NCI-H69 (cell line): ENCODE data around the gene NNAT.

Experiments
- DNase-seq: peaks from one replicate; lab custom pipeline; 2025; lab: John Stamatoyannopoulos, UW

The NNAT gene

DNA sequence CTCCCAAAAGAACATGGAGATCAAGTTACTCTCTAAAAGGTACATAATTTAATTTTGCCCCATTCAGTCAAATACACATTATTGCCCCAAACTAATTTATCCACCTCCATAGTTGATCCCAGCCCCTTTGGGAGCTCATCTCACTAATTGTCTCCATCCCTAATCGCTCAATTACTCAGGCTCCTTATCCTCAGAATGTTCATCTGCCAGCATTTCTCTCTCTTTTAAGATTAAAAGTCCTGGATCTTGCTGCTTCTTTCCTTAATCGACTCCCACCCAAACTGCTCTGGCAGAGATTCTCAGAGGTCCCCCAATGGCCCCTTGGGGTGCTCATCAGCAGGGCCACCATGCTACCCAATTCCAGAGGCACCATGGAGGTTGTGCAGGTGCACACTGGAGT is 18.4 kb upstream of the NNAT start:
- peak; percentile 31 for DNase-seq

DNA sequence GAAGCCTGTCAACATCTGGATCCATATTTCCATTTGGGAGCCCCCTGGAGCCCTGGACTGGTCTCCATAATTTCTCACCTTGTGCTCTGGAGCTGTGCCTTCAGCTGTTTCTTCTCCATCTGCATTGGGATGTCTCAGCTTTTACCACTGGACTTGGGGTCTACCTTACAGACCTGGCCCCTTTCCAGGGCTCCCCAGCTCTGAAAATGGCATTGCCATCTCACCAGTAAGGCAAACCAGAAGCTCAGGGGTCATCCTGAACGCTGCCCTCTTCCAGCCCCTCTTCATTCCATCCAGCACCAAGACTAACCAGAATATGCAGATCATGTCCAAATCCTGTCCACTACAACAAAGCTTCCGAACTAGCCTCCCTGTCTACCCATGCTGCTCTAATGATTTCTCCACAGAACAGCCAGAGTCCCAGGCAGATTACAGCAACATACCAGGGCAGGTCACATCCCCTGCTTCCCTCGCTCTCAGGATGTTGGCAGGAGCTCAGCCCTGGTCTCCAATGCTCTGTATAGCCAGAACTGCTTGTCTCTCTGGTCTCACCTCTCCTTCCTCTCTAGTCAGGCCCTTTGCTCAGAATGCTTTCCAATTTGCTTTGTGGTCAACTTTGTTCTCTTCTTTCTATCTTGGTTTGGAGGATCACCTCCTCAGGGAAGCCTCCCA is 17.7 kb upstream of the NNAT start:
- DNase-seq = no peak

DNA sequence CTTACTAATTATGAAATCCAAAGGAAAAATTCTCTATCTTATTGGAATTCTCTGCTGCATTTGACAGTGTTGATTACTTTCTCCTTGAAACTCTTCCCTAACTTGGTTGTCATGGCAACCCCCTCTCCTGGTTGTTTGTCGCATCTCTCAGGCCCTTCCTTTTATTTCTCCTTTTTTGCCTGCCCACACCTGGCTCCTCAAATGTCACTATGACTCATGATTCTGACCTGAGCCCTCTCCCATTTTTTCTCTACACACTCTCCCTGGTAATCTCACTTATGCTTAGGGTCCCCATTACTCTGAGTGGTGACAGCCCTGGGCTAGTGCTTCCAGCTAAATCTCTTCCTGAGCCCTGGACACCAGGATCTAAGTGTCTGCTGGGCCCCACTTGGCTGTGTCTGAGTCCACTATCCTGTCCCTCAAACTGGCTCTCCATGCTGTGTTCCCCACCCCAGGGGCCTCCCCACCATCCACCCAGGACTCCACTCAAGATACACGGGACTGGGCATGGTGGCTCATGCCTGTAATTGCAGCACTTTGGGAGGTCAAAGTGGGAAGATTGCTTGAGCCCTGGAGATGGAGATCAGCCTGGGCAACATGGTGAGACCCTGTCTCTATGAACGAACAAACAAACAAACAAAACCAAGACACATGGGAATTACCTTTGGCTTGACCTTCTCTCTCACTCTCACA is 16.5 kb upstream of the NNAT start:
- DNase-seq = peak; percentile 49

DNA sequence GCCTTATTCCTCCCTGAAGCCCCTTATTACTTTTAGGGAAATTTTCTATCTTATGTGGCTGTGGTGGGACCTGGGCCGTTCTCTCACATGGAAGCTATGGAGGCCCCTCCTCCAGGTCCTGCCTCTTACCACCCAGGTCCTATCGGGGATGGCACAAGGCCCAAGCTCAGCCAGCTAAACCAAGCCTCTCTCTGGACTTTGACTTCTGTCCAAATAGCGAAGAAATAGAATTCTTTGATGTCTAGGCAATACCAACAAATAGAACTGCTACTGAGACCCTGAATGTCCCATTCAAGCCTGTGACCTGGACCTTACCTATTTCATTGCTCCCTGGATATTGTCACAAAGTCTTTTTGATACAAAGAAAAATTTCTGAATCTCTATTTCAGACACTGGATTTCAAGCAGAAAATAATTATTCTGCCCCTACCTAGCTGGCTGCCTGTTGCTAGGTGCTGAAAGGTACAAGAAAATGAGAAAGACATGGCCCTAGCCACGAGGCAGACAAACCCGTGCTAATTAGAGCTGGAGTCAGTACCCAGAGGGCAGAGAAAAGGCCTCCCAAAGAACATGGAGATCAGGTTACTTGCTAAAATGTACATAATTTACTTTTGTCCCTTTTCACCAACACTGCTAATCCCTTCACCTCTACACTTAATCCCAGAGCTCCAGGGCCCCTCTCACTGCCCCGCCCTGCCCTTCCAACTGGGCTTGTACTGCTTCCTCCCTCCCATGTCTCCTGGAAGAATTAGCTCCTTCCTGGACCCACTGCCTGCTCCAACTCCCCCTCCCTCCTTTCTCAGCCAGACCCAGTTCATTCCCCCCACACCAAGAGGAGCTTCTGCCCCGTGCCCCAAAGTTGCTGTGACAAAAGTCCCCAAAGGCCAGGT is 15.5 kb upstream of the NNAT start:
- DNase-seq = peak; percentile 59

DNA sequence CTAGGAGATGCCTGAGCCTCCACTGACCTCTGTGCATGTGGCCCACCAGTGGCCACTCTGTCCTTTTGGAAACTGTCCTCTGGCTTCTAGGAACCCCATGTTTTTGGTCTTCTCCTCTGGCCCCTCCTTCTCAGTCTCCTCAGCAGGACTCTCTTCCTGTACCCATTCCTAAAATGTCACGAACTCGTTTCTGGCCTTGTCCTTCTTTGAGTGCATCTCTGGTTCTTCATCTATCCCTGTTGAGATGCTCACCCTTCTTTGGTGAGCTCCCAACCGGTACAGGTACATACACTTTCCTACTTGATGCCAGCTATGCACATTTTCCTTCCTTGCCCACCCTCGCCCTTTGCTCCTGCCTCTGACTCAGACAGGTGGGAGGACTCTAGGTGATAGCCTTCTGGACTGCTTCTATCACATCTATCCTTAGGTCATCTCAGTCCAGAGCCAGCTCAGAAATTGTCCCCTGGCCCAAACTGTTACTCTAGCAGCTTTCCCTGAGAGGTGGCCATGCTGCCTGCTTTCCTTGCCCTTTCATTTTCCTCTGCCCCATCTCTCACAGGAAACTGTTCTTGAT is 14.8 kb upstream of the NNAT start:
- DNase-seq = no peak

DNA sequence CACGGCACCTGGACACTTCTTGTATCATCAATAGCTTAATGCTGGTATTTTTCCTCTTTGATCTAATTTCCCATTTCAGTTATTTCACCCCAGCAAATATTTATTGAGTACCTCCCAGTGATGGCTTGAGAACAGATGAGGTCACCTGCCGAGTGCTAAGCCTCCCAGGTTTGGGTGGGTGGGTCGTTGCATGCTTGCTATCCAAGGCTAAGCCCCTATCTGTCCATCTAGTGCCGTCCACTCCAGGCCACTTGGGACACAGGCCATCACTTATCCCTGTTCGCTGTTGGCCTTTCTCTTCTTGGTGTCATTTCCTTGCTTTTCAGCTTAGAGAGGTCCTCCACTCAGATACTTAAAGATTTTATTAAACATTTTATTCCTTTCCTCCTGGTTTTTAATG is 10.8 kb upstream of the NNAT start:
- no peak for DNase-seq

DNA sequence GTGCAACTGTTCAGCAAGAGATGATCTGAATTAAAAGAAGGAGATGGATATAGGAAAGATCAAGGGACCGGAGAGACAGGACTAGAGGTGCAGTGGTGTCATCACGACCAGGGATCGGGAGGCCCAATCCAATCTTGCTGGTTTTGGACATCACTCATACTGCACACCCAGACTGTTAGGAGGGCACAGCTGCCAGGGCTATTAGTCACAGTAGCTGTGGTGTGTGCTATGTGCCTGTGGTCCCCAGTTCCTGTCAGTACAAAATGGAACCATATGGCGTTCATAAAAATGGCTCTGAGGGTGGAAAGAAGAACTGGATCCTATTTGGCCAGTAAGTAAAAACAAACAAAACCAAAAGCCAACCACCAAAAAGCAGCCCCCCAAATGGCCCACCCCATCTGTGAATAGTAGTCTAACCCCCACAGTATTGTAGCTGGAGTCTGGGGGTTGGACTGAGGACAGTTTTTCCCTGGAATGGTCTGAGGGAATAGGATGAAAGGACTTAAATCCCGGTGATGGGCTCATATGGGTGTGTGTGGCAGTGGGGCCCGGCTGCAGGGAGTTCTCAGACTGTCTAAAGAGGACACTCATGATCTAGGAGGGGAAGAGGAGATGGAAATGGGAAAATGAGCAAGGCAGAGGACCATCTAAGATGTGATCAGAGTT is 9.3 kb upstream of the NNAT start:
- DNase-seq = no peak

DNA sequence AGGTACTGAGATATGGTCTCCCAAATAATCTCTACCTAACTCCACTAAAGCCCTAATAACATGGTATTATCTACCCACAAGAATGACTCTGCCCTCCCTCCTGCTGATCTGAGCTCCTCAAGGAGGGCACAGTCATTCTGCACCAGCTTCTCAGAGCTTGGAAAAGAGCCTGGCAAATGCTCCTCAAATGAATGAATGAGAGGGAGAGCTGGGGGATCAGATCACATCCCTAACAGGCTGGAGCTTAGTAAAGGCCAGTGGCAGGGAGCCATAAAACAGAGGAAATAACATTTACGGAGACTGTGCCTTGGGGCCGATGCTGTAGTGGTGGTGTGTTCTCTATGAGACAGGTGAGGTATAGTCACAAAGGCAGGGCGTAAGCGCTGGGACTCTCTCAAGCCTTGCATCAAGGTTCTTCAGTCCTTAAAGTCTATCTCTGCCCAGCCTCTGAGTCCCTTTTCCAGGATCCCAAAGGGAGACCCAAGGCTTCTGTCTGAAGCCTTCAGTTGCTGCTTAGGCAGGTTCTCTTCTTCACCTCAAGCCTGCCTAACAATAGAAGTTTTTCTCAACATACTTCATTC is 7.2 kb upstream of the NNAT start:
- no peak for DNase-seq

DNA sequence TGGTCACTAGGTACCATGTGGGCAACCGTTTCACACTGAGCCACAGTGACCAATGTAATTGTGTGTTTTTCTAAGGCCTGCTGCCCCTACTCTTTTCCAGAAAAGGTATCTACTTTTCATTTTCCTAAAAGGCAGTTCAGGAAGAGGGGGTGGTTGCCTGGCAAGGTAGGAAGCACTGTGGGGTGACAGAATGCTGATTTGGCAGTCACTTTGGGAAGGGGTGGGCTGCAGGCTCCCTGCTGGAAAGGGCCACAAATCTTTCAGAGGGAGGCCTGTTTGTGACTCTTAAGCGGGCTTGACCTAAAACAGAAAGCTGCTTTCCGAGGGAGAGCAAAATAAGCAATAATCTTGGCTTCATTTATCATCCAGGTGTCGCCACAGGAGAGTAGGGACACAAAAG is 5.2 kb upstream of the NNAT start:
- no peak for DNase-seq

DNA sequence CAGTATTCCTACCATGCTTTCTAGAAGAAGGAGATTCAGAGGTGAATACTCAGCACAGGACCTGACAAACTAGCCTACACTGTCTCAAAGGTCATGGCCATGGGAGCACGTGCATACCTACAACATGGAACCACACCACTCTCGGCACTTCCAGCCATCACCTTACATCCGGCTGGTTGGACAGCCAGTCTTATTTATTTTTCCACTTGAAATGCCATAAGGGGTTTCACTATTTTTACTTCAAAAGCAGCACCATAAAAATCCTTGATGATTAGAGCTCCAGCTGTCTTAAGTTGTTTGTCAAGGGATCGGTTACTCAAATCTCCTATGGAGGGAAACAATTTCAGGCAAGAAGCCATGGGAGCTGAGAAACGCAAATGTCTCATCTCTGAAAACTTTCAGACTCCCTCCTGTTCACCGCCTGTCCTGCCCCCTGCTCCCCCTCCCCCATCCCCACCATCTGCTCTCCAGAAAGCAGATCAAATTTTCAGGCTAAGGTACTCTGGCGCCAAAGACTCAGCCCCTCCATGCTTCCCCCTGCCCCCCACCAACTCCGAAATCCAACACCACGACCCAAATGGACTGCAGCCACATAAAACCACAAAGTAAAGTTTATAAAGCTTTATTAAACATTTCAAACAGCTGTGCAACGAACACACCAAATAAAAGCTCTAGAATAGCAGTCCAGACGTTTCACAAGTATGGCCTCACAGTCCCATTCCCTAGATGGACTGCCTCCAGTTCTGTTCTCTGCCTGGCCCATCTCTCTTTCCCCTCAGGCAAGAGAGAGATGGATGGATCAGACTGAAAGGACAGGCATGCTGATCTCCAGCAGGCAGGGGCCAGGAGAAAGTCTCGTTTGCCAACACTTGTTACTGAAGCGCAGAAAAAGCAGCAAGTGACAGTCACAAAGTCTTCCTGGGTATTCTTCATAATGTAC is 4.0 kb upstream of the NNAT start:
- DNase-seq = peak; percentile 86

DNA sequence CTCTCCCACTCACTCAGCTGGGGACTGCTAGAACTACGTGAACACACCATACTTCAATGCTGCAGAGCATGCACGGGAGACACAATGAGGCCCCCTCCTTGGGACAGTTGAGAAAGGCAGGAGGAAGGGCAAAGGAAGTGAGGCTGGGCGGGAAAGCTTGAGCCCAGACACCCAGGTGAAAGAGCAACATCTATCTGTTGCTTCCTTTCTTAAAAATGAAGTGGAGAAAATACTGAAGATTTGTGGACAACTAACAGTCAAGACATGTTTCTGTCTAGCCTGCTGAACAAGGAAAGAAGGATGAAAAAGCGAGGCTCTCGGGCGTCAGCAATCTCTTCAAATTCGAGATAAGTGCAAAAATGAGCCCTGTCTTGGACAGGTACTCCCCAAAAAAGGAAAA is 3.0 kb upstream of the NNAT start:
- no peak for DNase-seq

DNA sequence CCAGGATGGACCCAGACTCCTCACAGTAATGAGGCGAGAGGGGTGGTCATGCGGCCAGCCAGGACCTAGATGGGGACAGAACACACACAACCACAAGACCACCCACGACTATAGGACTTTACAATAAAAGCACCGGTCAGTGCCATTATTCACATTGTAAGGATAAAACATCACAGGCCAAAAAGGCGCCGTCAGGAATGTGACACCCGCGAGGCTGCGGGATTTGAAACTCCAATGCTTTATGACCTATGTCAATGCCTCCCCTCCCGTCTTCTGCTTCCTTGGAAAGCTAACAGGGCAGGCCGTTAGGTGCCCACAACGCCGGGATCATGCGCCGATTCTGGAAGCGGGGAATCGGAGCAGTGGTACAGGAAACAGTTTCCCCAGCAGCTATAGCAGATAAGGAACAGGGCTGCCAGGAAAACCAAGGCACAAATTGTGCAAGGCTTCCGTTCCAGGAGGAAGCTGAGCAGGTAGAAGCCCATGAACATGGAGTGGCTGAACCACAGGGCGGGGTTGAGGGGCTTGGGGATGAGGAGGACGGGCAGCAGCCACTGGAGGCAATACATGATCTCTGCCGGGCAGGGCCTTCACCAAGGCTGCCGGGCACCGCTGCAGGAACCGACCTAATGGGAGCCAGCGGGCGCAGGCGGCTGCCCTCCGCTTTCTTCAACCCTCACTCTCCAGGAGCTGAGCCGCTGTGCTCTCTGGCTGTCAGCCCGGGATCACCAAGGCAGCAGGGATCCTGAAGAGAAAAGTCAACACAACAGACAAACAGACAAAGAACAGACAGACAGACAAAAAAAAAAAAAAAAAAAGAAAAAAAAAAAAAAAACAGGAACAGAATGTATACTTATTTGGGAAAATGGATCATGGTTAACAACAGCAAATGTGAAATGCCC is 2.2 kb upstream of the NNAT start:
- peak; percentile 77 for DNase-seq

DNA sequence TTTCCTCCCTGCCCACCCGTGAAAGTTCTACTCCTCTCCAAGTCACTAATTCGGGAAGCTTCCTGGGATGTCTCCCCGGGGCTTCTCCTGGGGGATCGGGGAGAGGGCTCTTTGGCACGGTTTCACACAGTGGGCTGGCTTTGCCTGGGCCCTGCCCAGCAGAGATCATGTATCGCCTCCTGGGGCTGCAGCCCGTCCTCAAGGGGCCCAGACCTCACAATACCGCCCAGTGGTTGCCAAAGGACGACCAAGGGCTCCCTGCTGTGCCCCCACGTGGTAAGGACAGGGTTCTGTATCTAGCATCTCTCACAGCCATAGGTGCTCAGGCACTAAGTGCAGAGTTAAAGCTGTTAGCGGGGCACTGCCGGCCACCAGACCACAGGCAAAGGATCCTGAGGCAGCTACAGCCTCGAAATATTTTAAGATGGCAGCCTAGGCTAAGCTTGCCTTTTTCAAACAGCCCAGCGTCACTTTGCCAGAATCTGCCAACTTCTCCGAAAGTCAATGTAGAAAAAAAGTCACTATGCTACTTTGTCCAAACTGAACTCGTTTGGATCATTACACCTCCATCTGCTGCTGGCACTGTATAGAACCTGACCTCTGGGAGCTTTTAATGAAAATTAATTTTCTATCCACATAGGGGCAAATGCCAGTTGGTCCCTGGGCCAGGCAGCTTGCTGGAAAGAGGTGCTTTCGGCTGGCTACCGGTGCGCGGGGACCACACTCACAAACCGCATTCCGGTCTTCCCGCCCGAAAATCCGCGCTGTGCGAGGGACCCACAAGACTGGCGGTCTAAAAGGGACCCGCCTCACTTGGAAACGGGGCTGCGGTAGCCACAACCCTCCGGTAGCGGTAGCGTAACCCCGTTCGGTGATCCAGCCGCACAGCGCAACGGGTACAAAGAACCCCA is 1.3 kb upstream of the NNAT start:
- DNase-seq = peak; percentile 83

DNA sequence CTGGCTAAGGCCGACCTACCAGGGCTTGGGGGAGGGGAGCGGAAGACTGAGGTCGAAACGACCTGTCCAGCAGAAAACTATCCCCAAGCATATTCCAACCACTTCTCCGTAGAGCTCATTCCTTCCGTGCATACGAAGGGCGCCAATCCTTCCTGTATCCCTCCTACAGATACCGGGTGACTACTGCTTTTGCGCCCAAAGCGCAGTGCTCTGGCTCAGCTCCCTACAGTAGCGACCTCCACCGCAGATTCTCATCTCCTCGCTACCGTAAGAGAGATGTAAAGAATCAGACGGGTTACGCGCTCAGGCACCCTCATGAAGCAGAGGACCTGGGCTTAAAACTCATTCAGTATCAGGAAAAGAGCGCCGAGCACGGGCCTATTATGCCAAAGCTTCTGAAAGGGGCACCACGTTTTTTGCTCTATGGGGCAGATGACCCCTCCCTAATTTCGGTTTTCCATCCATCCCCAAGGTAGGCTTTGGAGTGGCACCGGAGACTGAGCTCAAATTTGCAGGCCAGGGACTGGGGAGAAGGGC is 563 bp upstream of the NNAT start:
- DNase-seq = no peak

DNA sequence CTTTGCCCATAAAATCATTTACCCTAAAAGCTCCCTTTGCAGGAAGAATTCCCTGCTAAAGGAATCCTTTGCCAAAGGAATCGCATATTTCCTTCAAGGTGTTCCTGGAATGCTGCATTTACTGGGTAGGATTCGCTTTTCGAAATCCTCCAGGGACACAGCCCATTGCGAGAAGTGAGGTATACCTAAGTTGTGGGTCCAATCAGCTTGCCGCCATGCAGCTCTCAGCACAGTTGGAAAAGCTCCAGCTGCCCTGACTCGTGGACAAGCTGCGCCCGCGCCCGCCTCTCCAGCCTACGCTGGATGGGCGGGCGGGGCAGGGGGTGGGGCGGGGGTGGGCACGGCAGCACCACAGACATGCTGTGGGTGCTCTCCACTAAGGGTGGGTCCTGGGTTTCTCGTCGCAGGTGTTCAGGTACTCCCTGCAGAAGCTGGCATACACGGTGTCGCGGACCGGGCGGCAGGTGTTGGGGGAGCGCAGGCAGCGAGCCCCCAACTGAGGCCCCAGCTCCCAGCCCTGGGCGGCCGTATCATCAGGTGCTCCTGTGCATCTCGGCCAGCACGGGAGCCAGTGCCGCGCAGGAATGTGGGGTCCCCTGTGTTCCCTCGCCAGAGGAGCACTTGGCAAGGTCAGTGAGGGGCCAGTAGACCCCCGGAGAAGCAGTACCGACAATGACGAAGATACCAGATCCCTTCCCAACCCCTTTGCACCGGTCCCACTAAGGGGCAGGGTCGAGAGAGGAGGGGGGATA is 1.4 kb downstream of the NNAT start:
- DNase-seq = peak; percentile 44

DNA sequence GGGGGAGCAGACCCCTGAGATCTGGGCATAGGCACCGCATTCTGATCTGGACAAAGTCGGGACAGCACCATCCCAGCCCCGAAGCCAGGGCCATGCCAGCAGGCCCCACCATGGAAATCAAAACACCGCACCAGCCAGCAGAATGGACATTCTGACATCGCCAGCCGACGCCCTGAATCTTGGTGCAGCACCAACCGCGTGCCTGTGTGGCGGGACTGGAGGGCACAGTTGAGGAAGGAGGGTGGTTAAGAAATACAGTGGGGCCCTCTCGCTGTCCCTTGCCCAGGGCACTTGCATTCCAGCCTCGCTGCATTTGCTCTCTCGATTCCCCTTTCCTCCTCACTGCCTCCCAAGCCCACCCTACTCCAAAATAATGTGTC is 2.0 kb downstream of the NNAT start:
- DNase-seq = no peak

DNA sequence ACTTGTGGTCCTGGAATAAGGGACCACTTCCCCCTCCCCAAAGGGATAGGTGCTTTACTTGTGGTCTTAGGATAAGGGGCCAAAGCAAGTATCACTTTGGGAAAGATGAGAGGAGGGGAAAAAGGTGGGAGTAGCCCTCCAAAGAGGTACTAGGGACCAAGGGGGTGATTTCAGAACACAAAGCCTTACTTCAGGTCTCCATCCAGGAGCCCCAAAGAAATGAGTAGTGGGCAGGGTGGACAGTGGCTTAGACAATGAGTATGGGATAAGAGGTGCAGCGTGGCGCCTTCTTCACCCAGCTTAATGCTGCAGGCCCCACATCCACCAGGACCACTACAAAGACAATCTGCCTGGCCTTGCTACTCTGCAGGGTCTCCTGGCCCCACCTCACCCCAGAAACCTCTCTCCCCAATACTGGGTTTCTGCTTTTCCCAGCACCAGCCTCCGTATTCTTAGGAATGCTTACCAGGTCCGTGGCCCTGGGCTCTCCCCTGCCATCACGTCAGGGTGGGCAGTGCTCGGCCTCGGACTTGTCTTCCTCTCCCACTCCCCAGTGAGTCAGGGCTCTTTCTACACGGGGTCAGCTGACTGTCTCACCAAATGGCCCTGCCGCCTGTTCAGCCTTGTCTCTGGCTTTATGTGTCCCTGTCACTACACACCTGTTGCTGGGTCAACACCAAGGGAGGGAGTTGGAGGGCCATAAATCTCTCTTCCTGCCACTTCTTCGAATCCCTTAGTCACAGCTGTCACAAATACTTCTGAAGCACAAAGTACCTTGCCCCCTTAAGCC is 3.1 kb downstream of the NNAT start:
- DNase-seq = peak; percentile 16
